ENCODE results near the gene SLFN14.

Gene SLFN14

GRCh38 chr17:35515027-35515426, 45.6 kb downstream of the SLFN14 start:
- TF ChIP-seq CTCF (IDR thresholded peaks at IDR 0.05; ENCODE audit: low read depth, low read length) = no peak
- no peak for DNase-seq (ENCODE audit: low read depth in 2 of 2)
- H3K4me3 ChIP-seq (replicated peaks in 1 of 2; ENCODE audit: low read depth in 2 of 2, low read length in 2 of 2) = no peak overlapping the region

- no peak for DNase-seq (ENCODE audit: low read depth in 2 of 2)
- TF ChIP-seq CTCF (IDR thresholded peaks at IDR 0.05; ENCODE audit: low read depth, low read length) = no peak
- no peak overlapping the region for H3K4me3 ChIP-seq (replicated peaks in 1 of 2; ENCODE audit: low read depth in 2 of 2, low read length in 2 of 2)
Measured at GRCh38 chr17:35514564-35514963, 46.1 kb downstream of the SLFN14 start.
